ENCODE data around the gene ZNF165.
"Not testable (repeated sequence)": the region's sequence is repeated elsewhere in the genome, so short reads cannot be mapped to it uniquely, and the experiment has no call there.

Gene ZNF165

GRCh38 chr6:28122283-28122682, 41.9 kb downstream of the ZNF165 start:
- not testable (repeated sequence) for DNase-seq

- DNase-seq: peak; percentile 95
Measured at GRCh38 chr6:28124350-28124970, 44.1 kb downstream of the ZNF165 start, which contains the start of gene ZSCAN16. Gene ZSCAN16, plus strand, starts transcription at chr6:28124609. Its CDS starts 835 bp downstream, at chr6:28125444.

- DNase-seq: no peak
Measured at GRCh38 chr6:28124971-28125353, 44.6 kb downstream of the ZNF165 start.

- DNase-seq: no peak
Measured at GRCh38 chr6:28125401-28125800, 45.0 kb downstream of the ZNF165 start.

- DNase-seq: peak; percentile 8
Measured at GRCh38 chr6:28134015-28134414, 53.6 kb downstream of the ZNF165 start.

- no peak for DNase-seq
Measured at GRCh38 chr6:28134716-28135115, 54.3 kb downstream of the ZNF165 start.

GRCh38 chr6:28135393-28135792, 55.0 kb downstream of the ZNF165 start:
- no peak for DNase-seq

GRCh38 chr6:28136585-28137504, 56.5 kb downstream of the ZNF165 start:
- DNase-seq: peak; percentile 91

GRCh38 chr6:28137505-28137981, 57.2 kb downstream of the ZNF165 start:
- peak; percentile 12 for DNase-seq

All from NCI-H146 (cell line).